ENCODE measurements around the gene DMD. TPM values are rescaled to one million over a fixed set of nuclear protein-coding genes. Genes with fewer than 3 reads are reported as not detected.
"Not testable (repeated sequence)": the region's sequence is repeated elsewhere in the genome, so short reads cannot be mapped to it uniquely, and the experiment has no call there.

DMD gene
- polyA plus RNA-seq, 3 donors, result 16.2 to 19.8 (median 19.4) TPM

DNA sequence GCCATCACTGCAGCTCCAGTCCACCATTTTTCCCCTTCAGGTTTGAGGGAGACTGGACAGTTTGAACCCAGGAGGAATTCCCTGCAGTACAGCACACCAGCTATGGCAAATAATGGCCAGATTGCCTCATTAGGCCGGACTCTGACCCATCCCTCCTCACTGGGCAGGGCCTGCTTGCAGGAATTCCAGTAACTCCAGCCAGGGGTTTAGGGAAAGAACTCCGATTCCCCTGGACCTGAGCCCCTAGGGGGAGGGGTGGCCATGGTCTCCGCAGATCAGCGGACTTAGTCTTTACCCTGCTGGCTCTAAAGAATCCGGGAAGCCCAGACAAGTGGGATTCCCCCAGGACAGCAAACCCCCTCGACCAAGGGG, 342.8 kb downstream of the DMD start:
- DNase-seq, result no peak

DNA sequence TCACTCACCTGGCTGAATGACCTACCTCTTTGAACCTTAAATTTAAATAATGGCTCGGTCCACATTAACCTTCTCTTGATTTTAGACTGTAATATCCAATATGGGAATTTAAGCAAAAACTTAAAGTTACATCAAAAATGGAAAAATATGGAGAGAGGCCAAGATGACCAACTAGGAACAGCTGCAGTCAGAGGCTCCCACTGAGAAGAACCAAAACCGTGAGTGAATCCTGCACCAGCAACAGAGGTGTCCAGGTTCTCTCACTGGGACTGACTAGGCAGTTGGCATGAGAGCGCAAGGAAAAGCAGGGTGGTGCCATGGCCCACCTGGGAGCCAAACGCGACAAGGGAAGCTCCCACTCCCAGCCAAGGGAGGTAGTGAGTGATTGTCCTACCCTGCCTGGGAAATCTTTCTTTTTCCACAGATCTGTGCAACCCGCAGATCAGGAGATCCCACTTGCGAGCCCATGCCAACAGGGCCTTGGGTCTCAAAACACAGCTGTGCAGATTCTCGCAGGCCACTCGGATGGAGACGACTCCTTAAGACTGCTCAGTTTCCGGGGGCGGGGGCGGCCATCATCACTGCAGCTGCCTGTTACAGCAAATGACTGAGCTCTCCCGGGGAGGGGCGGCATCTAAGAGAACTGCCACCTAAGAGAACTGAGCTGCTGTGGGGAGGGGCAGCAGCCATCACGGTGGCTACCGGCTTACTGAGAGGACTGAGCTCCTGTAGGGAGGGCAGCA, 343.4 kb downstream of the DMD start:
- DNase-seq, result no peak

- no peak for DNase-seq
Measured at GRCh38 chrX:32852203-32852602, 359.1 kb downstream of the DMD start.

GRCh38 chrX:32851556-32851955, 359.8 kb downstream of the DMD start:
- DNase-seq, result no peak

- DNase-seq, result no peak
Measured at GRCh38 chrX:32847921-32848320, 363.4 kb downstream of the DMD start.

- DNase-seq, result no peak
Measured at GRCh38 chrX:32842053-32842452, 369.3 kb downstream of the DMD start.

DNA sequence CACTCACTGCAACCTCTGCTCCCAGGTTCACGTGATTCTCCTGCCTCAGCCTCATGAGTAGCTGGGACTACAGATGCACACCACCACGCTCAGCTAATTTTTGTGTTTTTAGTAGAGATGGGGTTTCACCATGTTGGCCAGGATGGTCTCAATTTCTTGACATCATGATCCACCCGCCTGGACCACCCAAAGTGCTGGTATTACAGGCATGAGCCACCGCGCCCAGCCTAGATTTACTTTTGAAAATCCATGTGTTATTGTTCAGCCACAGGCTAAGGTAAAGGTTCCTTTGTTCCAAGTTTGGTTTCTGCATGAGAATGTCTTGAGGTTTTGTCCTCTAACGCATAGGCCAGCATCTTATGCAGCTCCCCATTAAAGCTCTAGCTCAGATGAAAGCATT, 371.6 kb downstream of the DMD start:
- no peak for DNase-seq

- DNase-seq, result no peak
Measured at GRCh38 chrX:32825009-32825408, 386.3 kb downstream of the DMD start.

GRCh38 chrX:32804034-32804433, 407.3 kb downstream of the DMD start:
- DNase-seq, result no peak

GRCh38 chrX:32798990-32799389, 412.4 kb downstream of the DMD start:
- DNase-seq, result peak; percentile 8

GRCh38 chrX:32788936-32789335, 422.4 kb downstream of the DMD start:
- DNase-seq, result no peak

DNA sequence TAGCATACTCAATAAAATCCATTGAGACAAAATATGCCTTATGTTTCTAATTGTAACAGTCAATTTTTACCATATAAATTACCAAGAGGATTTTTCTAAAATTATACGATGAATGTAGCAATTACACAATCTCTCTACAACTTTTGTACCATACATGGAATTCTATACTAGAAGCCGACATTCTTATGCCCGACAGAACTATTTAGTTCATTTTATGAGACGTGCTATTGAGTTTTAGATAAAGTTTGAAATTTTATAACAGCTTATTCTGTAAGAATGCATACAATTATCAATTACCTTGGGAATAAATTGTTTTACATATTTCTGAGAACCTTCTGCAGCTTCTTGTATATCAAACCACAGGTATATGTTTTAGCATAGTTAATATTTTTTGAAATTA, 431.2 kb downstream of the DMD start:
- DNase-seq, result no peak

DNA sequence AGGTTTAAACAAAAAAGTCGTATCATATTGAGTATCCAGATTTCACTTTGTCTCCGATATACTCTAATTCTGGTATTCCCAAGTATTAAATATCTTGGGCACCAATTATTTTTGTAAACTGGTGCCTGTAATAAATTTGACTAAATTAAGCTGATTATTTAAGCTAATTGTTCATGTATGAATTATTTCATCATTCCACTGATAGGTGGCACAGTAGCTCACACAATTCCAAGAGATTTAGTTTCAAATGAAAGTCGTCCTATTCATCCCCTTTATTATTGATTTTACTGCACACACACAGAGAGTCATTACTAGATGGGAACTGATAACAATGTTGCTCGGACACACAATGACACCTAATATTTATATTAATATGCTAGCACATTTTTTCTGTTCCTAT, 432.4 kb downstream of the DMD start:
- DNase-seq, result no peak

DNA sequence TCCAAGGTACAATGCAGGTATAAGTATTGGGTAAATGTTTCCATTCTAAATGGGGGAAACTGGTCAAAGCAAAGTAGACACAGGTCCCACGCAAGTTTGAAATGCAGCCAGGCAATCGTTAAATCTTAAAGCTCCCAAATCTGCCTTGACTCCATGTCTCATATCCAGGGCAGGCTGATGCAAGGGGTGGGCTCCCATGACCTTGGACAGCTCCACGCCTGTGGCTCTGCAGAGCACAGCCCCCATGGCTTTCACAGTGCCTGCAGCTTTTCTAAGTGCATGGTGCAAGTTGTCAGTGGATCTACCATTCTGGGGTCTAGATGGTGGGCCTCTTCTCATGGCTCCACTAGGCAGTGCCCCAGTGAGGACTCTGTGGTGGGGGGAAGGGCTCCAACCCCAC, 436.4 kb downstream of the DMD start:
- no peak for DNase-seq

DNA sequence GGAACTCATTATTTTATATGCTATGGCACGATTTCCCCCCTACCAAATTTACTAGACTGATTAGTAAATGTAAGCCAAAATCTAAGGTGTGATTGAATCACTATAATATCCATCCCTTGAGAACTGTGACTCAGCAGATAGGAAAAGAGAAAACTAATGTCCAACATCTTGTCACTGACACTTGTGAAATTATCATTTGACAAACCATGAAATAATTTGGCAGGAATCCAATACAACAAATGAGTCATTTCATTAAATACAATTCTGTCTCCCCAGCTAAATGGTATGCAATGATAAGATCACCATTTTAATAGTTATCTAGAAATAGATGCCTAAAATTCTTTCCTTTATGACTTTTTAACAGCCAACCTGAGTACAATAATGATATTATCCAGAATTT, 462.3 kb downstream of the DMD start:
- no peak for DNase-seq

- no peak for DNase-seq
Measured at GRCh38 chrX:32745323-32745722, 466.0 kb downstream of the DMD start.

DNA sequence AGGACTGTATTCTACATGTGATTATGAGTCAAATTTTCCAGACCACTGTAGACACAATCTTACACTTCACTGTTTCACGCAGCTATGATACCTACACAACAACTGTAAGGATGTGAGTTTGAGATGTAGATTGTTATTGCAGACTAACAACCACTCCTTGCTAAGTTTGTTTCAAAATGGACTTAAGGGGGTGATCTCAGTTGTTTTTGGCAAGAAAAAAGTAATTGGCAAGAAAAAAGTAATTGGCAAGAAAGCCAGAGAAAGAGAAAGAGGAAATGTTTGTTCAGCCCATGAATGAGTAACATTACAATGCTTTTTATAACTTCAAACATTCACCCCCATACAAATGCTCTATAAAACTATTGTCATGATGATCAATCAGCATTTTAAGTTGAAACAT, 466.4 kb downstream of the DMD start:
- DNase-seq, result no peak

GRCh38 chrX:32741910-32742309, 469.4 kb downstream of the DMD start:
- DNase-seq, result no peak

DNA sequence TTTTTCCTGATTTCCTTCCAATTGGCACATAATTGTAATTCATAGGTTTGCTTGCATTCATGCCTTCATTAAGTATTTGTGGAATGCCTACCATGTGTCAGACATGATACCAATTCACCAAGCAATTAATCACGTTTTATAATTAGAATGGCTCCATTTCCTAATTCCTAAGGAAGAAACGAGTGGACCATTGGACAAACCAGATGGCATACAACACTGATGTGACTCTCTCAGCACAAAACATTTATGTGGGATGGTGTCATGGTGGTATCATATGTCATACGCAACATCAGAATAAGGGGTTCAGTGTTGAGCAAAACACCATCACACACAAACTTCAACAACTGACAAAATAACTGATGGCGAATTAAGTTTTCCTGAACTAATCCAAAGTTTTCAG, 502.8 kb downstream of the DMD start:
- no peak for DNase-seq

GRCh38 chrX:32705385-32705784, 506.0 kb downstream of the DMD start:
- not testable (repeated sequence) for DNase-seq

GRCh38 chrX:32687379-32687778, 524.0 kb downstream of the DMD start:
- no peak for DNase-seq

DNA sequence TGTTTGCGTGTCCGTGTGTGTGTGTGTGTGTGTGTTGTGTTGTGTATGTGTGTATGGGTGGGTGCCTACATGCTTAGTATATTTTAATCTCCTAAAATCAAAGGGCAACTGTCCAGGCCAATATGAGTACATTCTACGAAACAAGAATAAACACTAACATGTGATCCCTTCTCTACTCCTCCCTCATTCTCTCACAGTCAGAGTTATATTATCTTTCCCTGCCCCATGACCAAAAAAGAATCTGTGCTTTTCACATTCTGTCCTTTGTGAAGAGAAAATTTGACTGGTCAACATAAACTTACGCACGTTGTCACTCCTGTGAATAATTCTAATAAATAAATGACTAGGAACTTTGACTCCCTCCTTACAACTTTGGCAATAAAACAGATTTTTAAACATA, 532.9 kb downstream of the DMD start:
- no peak for DNase-seq

DNA sequence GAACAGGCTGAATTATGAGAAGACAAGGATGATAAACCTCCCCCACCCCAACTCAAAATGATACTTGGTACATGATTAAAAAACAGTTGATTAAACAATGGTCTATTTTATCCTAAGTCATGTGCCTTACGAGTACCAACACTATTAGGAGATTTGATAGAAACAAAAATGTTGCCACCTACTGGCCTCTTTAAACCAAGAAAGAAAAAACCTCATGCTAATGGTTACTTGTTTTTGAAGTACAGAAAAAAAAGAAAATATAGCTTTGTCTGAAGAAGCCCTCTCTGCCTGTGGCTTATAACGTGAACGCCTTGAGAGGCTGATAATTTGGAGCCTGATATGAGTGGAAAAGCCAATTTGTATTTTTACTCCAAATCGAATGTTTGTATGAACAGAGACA, 538.2 kb downstream of the DMD start:
- peak; percentile 2 for DNase-seq

- DNase-seq, result no peak
Measured at GRCh38 chrX:32662516-32662915, 548.8 kb downstream of the DMD start.

All from renal pelvis (tissue), 4 donors.